ENCODE results near the gene ACOX3. TPM values are rescaled to one million over a fixed set of nuclear protein-coding genes. Genes with fewer than 3 reads are reported as not detected.

ACOX3 gene
- total RNA-seq, 1 experiment from 2014 or later, result 21.0 TPM

- Histone ChIP-seq H4K20me1 (ENCODE audit: insufficient read depth) (no peaks in the 10 kb centered on the region), H3K4me3 (no peak overlapping the region), H3K79me2 (ENCODE audit: low read depth) (no peaks in the 10 kb centered on the region), H2AFZ (no peak overlapping the region), H3K36me3 (ENCODE audit: low read depth) (no peaks in the 10 kb centered on the region), H3K27me3 (ENCODE audit: insufficient read depth, low read depth) (no peaks in the 10 kb centered on the region), H3K4me1 (replicated peaks; ENCODE audit: insufficient read depth) (peaks cover 15% of the 10 kb centered on the region; the same call in 1 of the 2 replicates), H3K4me2 (no peak overlapping the region), H3K9me2 (ENCODE audit: insufficient read depth) (no peaks in the 10 kb centered on the region), H3F3A (ENCODE audit: insufficient read depth, low read depth) (peaks cover 9% of the 10 kb centered on the region; the same call in 1 of the 2 replicates), H3K27ac (no peak overlapping the region), H3K9me3 (ENCODE audit: insufficient read depth, low read depth) (no peaks in the 10 kb centered on the region)
- TF ChIP-seq, protein P1, sequence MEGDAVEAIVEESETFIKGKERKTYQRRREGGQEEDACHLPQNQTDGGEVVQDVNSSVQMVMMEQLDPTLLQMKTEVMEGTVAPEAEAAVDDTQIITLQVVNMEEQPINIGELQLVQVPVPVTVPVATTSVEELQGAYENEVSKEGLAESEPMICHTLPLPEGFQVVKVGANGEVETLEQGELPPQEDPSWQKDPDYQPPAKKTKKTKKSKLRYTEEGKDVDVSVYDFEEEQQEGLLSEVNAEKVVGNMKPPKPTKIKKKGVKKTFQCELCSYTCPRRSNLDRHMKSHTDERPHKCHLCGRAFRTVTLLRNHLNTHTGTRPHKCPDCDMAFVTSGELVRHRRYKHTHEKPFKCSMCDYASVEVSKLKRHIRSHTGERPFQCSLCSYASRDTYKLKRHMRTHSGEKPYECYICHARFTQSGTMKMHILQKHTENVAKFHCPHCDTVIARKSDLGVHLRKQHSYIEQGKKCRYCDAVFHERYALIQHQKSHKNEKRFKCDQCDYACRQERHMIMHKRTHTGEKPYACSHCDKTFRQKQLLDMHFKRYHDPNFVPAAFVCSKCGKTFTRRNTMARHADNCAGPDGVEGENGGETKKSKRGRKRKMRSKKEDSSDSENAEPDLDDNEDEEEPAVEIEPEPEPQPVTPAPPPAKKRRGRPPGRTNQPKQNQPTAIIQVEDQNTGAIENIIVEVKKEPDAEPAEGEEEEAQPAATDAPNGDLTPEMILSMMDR (conservative IDR thresholded peaks at IDR 0.05), result no peak
- no peak for TF ChIP-seq EZH2 (IDR thresholded peaks at IDR 0.05; ENCODE audit: low read depth)
- POLR2A ChIA-PET (ENCODE audit: unreplicated experiment), result no interaction called here
- CTCF ChIA-PET, result no interaction called here
- BruUV-seq (replicated peaks), result no TSS peak
- intact Hi-C loops (cut with micrococcal nuclease; ENCODE audit: unreplicated experiment), result no loop called here
- no peak for DNase-seq
Observed at GRCh38 chr4:8474856-8475255, 34.3 kb upstream of the ACOX3 start.

DNA sequence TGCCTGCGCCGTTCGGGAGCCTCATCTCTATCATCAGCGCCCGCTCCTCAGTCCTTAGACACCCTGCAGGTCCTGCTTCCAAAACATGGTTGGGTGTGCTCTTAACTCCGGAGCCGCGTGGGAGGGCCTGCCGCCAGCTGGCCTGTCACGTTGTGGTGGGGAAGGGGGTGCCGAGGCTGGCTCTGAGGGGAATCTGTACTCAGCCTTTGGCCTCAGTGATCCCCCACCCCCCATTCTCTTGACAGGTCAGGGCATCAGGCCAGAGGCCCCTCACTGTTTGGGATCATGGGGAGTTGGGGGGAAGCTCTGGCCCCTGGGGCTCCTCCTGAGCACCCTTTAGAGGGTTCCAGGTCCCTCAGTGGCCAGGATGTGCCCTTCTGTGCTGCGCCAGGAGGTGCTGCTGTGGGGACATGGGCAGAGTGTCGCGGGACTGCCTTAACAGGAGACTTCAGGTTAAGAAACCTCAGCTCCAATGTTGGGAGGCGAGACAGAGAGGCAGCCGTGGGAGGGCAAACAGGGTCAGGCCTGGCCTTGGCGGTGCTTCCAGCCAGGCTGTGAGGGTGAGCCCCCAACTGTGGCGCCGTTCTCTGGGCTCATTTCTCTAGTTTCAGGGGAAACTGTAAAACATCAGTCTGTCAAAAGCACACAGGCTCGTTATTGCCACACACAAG, 33.5 kb upstream of the ACOX3 start:
- H3K27ac ChIP-seq, result no peak overlapping the region
- ChIA-PET POLR2A (ENCODE audit: unreplicated experiment) (no interaction called here), CTCF (no interaction called here)
- H3K79me2 ChIP-seq (ENCODE audit: low read depth), result no peaks in the 10 kb centered on the region
- no peak overlapping the region for H3K4me3 ChIP-seq
- H2AFZ ChIP-seq, result no peak overlapping the region
- H4K20me1 ChIP-seq (ENCODE audit: insufficient read depth), result no peaks in the 10 kb centered on the region
- H3F3A ChIP-seq (ENCODE audit: insufficient read depth, low read depth), result peaks cover 9% of the 10 kb centered on the region; the same call in 1 of the 2 replicates
- H3K4me1 ChIP-seq (replicated peaks; ENCODE audit: insufficient read depth), result peaks cover 15% of the 10 kb centered on the region; the same call in 1 of the 2 replicates
- TF ChIP-seq, protein P1 (conservative IDR thresholded peaks at IDR 0.05), result no peak
- no peak for TF ChIP-seq EZH2 (IDR thresholded peaks at IDR 0.05; ENCODE audit: low read depth)
- no TSS peak for BruUV-seq (replicated peaks)
- no peaks in the 10 kb centered on the region for H3K9me2 ChIP-seq (ENCODE audit: insufficient read depth)
- intact Hi-C loops (cut with micrococcal nuclease; ENCODE audit: unreplicated experiment), result loop anchor here (1.0 kb wide), 3 partner anchors 60 to 120 kb away; no protein-coding TSS in a partner anchor
- no peaks in the 10 kb centered on the region for H3K36me3 ChIP-seq (ENCODE audit: low read depth)
- no peaks in the 10 kb centered on the region for H3K27me3 ChIP-seq (ENCODE audit: insufficient read depth, low read depth)
- no peaks in the 10 kb centered on the region for H3K9me3 ChIP-seq (ENCODE audit: insufficient read depth, low read depth)
- no peak for DNase-seq
- no peak overlapping the region for H3K4me2 ChIP-seq

DNA sequence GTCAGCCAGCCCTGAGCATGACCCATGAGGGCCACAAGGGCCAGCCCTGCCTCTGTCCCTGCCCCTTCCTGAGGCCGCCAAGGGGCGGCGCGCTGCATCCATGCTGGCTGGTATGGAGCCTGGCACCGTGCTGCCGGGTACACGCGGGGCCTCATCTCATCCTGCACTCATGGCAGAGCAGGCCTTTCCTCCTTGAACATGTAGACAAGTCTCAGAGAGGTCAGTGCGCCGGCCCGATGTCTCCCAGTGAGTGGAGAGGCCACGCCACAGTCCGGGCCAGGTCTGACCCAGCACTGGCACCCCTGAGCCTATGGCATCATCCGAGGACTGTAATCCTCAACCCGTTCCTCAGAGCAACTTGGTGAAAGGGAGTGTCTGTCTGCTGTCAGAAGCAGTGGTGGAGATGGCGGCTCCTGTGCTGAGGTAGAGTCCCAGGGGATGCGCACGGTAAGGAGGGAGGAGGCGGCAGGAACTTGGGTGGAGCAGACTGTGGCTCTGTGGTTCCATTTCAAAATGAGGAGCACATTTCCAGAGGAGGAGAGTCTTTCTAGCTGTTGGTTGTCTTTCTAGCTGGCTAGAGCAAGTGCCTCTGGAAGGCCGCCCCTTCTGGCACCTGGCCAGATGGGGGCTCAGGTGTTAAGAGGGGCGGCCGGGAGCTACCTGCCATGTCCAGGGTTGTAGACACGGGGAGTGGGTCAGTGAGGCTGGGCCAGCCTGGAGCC, 32.8 kb upstream of the ACOX3 start:
- no peak overlapping the region for H3K4me3 ChIP-seq
- no peak overlapping the region for H3K4me2 ChIP-seq
- DNase-seq, result peak in 1 of 2 experiments; percentile 50
- peaks cover 15% of the 10 kb centered on the region; the same call in 1 of the 2 replicates for H3K4me1 ChIP-seq (replicated peaks; ENCODE audit: insufficient read depth)
- no peak for TF ChIP-seq EZH2 (IDR thresholded peaks at IDR 0.05; ENCODE audit: low read depth)
- TF ChIP-seq, protein P1 (conservative IDR thresholded peaks at IDR 0.05), result no peak
- no peaks in the 10 kb centered on the region for H4K20me1 ChIP-seq (ENCODE audit: insufficient read depth)
- no peaks in the 10 kb centered on the region for H3K27me3 ChIP-seq (ENCODE audit: insufficient read depth, low read depth)
- no peaks in the 10 kb centered on the region for H3K9me2 ChIP-seq (ENCODE audit: insufficient read depth)
- no peak overlapping the region for H2AFZ ChIP-seq
- ChIA-PET CTCF (interaction anchor here (0.6 to 1.2 kb wide), 2 partner anchors 61 to 64 kb away, joined by 3 read pairs; no protein-coding TSS in a partner anchor), POLR2A (ENCODE audit: unreplicated experiment) (interaction anchor here (0.6 kb wide), 2 partner anchors 22 to 76 kb away, joined by 3 to 4 read pairs; no protein-coding TSS in a partner anchor)
- H3K79me2 ChIP-seq (ENCODE audit: low read depth), result no peaks in the 10 kb centered on the region
- no peaks in the 10 kb centered on the region for H3K36me3 ChIP-seq (ENCODE audit: low read depth)
- no peaks in the 10 kb centered on the region for H3K9me3 ChIP-seq (ENCODE audit: insufficient read depth, low read depth)
- intact Hi-C loops (cut with micrococcal nuclease; ENCODE audit: unreplicated experiment), result loop anchor here (1.0 kb wide), 3 partner anchors 61 to 121 kb away; no protein-coding TSS in a partner anchor
- H3F3A ChIP-seq (ENCODE audit: insufficient read depth, low read depth), result peaks cover 13% of the 10 kb centered on the region; the same call in 1 of the 2 replicates
- H3K27ac ChIP-seq, result peak overlapping the region; percentile 58
- no TSS peak for BruUV-seq (replicated peaks)
